ENCODE results near the gene LPIN3. TPM values are rescaled to one million over a fixed set of nuclear protein-coding genes. Genes with fewer than 3 reads are reported as not detected.

The LPIN3 gene
- total RNA-seq, 1 experiment from 2014 or later, result 18.5 TPM

- H3K79me2 ChIP-seq (ENCODE audit: insufficient read depth, low read length), result no peaks in the 10 kb centered on the region
- BruUV-seq (replicated peaks), result no TSS peak
- DNase-seq (ENCODE audit: low read depth, low spot score) (no peak), ATAC-seq (no peak)
- no peak overlapping the region for H3K27ac ChIP-seq (ENCODE audit: low read depth, low read length)
- H3K4me1 ChIP-seq (ENCODE audit: control insufficient read depth in 1 of 2, insufficient read depth in 2 of 2, low read length in 2 of 2), result no peaks in the 10 kb centered on the region
- RAD21 ChIA-PET (ENCODE audit: low non-redundant PET in 1 of 2, low total read pairs in 2 of 2, uncharacterized antibody in 2 of 2, unreplicated experiment in 2 of 2), result no interaction called here
- intact Hi-C loops (cut with micrococcal nuclease), result no loop called here
- no peaks in the 10 kb centered on the region for H3K36me3 ChIP-seq (ENCODE audit: control insufficient read depth in 1 of 2, insufficient read depth in 2 of 2, low read length in 2 of 2)
- no peak for TF ChIP-seq ELF1 (IDR thresholded peaks at IDR 0.05; ENCODE audit: borderline replicate concordance, low read depth)
- TF ChIP-seq FOSL1 (IDR thresholded peaks at IDR 0.05; ENCODE audit: low read depth), result no peak
- no peak for TF ChIP-seq TCF7L2 (IDR thresholded peaks at IDR 0.05; ENCODE audit: borderline replicate concordance, extremely low read depth, insufficient read depth, insufficient read length)
- no peak for TF ChIP-seq EGR1 (IDR thresholded peaks at IDR 0.05; ENCODE audit: low read depth)
- no peak for TF ChIP-seq YY1 (IDR thresholded peaks at IDR 0.05; ENCODE audit: extremely low read depth, insufficient replicate concordance, low read depth, low read length)
- TF ChIP-seq ZNF274 (IDR thresholded peaks at IDR 0.05; ENCODE audit: low read depth, low read length), result no peak
- no peak for TF ChIP-seq SRF (IDR thresholded peaks at IDR 0.05; ENCODE audit: low read depth)
- TF ChIP-seq RAD21 (IDR thresholded peaks at IDR 0.05; ENCODE audit: low read depth), result no peak
- TF ChIP-seq ZBTB33 (IDR thresholded peaks at IDR 0.05; ENCODE audit: extremely low read depth, insufficient replicate concordance, low read length), result no peak
- TF ChIP-seq EZH2phosphoT487 (IDR thresholded peaks at IDR 0.05; ENCODE audit: borderline replicate concordance), result no peak
- TF ChIP-seq CBX3 (IDR thresholded peaks at IDR 0.05; ENCODE audit: low read depth), result no peak
- no peak for TF ChIP-seq JUND (IDR thresholded peaks at IDR 0.05)
- TF ChIP-seq CTCF (IDR thresholded peaks at IDR 0.05 in 2 of 3, conservative IDR thresholded peaks at IDR 0.05 in 1 of 3; ENCODE audit: borderline replicate concordance in 1 of 3, insufficient read depth in 1 of 3, low read depth in 2 of 3, low read length in 2 of 3), result no peak
- no peak for TF ChIP-seq SP1 (IDR thresholded peaks at IDR 0.05; ENCODE audit: low read depth)
- TF ChIP-seq REST (IDR thresholded peaks at IDR 0.05; ENCODE audit: low read depth), result no peak
- TF ChIP-seq ZFX (IDR thresholded peaks at IDR 0.05), result no peak
- H3K4me2 ChIP-seq (ENCODE audit: low read length), result no peak overlapping the region
- no peak overlapping the region for H2AFZ ChIP-seq (ENCODE audit: low read depth, low read length, poor library complexity, severe bottlenecking)
- no peaks in the 10 kb centered on the region for H3K9me2 ChIP-seq (ENCODE audit: insufficient read depth)
- POLR2A ChIA-PET, result no interaction called here
- H4K20me1 ChIP-seq (ENCODE audit: insufficient read depth), result no peaks in the 10 kb centered on the region
- H3K9ac ChIP-seq (ENCODE audit: low read length), result no peak overlapping the region
- CTCF ChIA-PET, result no interaction called here
- H3K27me3 ChIP-seq (ENCODE audit: insufficient read depth, low read length), result no peaks in the 10 kb centered on the region
- no peaks in the 10 kb centered on the region for H3K9me3 ChIP-seq (ENCODE audit: control insufficient read depth in 1 of 2, insufficient read depth in 1 of 2, low read depth in 1 of 2, low read length in 2 of 2)
- no peak overlapping the region for H3K4me3 ChIP-seq (replicated peaks in 1 of 2; ENCODE audit: low read depth in 1 of 2, low read length in 2 of 2)
These were observed 53.1 kb downstream of the LPIN3 start for GRCh38 chr20:41393705-41394066.
